GM12878 (cell line): Measurements from ENCODE around the gene RAB36.

Experiments used
- MYC ChIP-seq: IDR thresholded peaks from 2 replicates; pipeline ENCODE4 v1.6.1; 2011; ENCODE audit warnings: mild to moderate bottlenecking, low read length, moderate library complexity, inconsistent platforms; ENCODE audit not compliant: insufficient read depth, insufficient replicate concordance, insufficient read length, severe bottlenecking
- PML ChIP-seq: IDR thresholded peaks from 2 replicates; pipeline ENCODE4 v1.6.1; 2012; ENCODE audit warnings: low read length, inconsistent platforms

DNA sequence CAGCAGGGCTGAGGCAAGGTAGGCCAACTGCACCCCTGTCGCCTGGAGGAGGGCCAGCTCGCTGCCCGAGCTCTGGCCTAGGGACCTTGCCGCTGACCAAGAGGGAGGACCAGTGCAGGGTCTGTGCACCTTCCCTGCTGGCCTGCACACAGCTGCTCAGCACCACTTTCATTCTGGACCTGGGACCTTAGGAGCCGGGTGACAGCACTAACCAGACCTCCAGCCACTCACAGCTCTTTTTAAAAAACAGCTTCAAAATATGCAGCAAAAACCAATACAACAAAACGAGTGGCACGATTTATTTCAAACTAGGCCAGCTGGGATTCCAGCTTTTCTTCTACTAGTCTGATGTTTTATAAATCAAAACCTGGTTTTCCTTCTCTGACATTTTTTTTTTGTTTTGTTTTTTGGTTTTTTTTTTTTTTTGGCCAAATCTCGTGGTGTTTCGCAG, 21.4 kb upstream of the RAB36 start:
- no peak for TF ChIP-seq MYC
- TF ChIP-seq PML: no peak
